GM21390 (cell line): ENCODE results near the gene ACTN1.

ENCODE experiments used
- ATAC-seq: cut with Tn5 transposase; IDR thresholded peaks from one replicate; pipeline ENCODE4 v1.9.1; 2021; ENCODE audit not compliant: unreplicated experiment

ACTN1 gene

GRCh38 chr14:68937471-68938270, 41.4 kb downstream of the ACTN1 start:
- ATAC-seq = no peak

- no peak for ATAC-seq
Observed at GRCh38 chr14:68936980-68937379, 42.1 kb downstream of the ACTN1 start.

- no peak for ATAC-seq
Observed at GRCh38 chr14:68936476-68936875, 42.6 kb downstream of the ACTN1 start.

- ATAC-seq = no peak
Observed at GRCh38 chr14:68935761-68936214, 43.3 kb downstream of the ACTN1 start.

- no peak for ATAC-seq
Observed at GRCh38 chr14:68934066-68934465, 45.0 kb downstream of the ACTN1 start.

GRCh38 chr14:68932686-68933085, 46.4 kb downstream of the ACTN1 start:
- ATAC-seq = no peak

GRCh38 chr14:68932231-68932630, 46.9 kb downstream of the ACTN1 start:
- ATAC-seq = no peak

- ATAC-seq = no peak
Observed at GRCh38 chr14:68931474-68932051, 47.5 kb downstream of the ACTN1 start.

GRCh38 chr14:68931063-68931462, 48.0 kb downstream of the ACTN1 start:
- no peak for ATAC-seq

- ATAC-seq = no peak
Observed at GRCh38 chr14:68929623-68930307, 49.3 kb downstream of the ACTN1 start.

- no peak for ATAC-seq
Observed at GRCh38 chr14:68928770-68929550, 50.1 kb downstream of the ACTN1 start.

GRCh38 chr14:68927956-68928675, 51.0 kb downstream of the ACTN1 start:
- ATAC-seq = no peak

- ATAC-seq = no peak
Observed at GRCh38 chr14:68927089-68927488, 52.0 kb downstream of the ACTN1 start.

- ATAC-seq = no peak
Observed at GRCh38 chr14:68926236-68926635, 52.9 kb downstream of the ACTN1 start.

GRCh38 chr14:68925373-68925772, 53.7 kb downstream of the ACTN1 start:
- no peak for ATAC-seq

GRCh38 chr14:68924186-68925158, 54.6 kb downstream of the ACTN1 start:
- no peak for ATAC-seq

- no peak for ATAC-seq
Observed at GRCh38 chr14:68922886-68923285, 56.2 kb downstream of the ACTN1 start.

- ATAC-seq = no peak
Observed at GRCh38 chr14:68922201-68922621, 56.9 kb downstream of the ACTN1 start.

GRCh38 chr14:68921666-68922065, 57.4 kb downstream of the ACTN1 start:
- ATAC-seq = no peak
